ENCODE data around the gene ADAM12.
"Not testable (repeated sequence)": the region's sequence is repeated elsewhere in the genome, so short reads cannot be mapped to it uniquely, and the experiment has no call there.

Gene ADAM12

DNA sequence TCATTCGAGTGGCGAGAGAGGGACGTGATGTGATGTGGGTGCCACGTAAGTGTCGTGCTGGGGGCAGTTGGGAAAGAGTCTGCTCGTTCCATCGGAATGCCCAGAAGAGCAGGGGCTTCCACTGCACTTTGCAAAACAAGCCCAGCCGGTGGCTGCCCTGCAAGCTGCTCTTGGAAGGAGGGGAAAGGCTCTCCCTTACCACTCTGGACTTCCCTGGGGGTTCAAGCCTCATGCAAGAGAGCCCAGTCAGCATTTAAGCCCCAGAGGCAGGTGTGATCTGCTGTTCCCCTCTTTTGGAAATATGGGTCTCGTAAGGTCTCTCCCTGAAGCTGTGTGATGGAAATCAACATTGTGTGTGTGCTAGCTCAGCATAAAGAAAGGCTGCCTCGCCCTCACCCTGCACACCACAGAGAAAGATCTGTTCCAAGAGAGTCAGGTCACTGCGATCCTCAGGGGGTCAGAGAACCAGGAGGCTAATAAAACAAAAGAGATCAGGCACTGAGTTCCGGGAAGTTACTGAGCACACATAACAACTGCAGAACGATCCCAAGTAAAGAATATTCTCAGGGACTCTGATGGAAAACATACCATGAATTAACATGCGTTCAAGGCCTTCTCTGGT, 212.5 kb downstream of the ADAM12 start:
- DNase-seq (ENCODE audit: low read depth in 2 of 2), result no peak

- DNase-seq (ENCODE audit: low read depth in 2 of 2), result not testable (repeated sequence)
Observed at GRCh38 chr10:126172755-126173154, 215.5 kb downstream of the ADAM12 start.

DNA sequence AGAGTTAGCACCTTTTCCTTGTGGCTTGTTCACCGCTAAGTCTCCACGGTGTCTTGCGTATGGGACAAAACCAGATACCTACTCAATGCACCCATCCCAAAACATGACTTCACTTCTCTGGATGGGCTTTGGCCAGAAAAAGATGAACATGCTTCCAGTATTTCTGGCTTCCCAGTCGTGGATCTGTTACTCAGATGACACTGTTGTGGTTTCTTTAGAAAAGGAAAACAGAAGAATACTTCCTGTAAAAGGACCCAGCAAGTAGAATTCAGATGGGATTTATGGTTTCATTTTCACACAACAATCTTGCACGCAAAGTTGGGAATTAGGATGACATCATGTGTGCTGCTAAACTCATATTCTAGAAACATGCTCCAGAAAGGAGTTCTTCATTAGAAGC, 216.7 kb downstream of the ADAM12 start:
- no peak for DNase-seq (ENCODE audit: low read depth in 2 of 2)

DNA sequence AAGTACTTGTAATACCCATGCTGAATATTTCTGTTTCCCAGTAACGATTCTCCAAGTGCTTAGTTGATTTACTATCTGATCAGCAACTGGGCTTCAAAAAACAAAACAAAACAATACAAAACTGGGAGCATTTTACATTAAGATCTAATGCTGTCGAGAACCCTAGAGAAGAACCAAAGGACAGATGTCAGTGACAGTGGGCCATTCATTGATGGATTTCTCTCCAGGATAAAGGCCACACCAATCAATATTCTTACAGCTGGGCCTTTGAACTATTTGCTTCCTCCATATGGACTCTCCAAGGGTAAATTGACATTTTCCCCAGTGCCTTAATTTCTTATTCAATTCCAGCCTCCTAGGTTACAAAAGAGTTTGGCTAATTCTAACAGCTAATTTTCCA, 217.5 kb downstream of the ADAM12 start:
- DNase-seq (ENCODE audit: low read depth in 2 of 2), result no peak

DNA sequence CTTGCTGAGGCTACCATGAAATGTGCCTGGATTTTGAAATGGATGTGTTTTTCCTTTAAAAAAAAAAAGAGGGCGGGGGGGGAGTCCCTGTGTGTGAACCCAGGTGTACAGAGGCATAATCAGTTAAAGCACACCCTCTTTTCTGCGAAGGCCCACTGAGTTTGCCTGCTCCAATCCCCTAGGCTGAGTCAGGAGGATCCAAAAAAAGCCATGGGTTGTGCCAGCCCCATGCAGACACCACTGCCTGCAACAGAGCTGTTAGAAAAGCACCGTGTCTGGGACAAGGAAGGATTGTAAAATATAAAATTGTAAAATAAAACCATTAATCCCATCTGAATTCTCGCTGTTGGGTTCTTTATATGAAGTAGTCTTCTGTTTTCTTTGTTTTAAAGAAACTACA, 217.9 kb downstream of the ADAM12 start:
- no peak for DNase-seq (ENCODE audit: low read depth in 2 of 2)

- no peak for DNase-seq (ENCODE audit: low read depth in 2 of 2)
Observed at GRCh38 chr10:126169899-126170298, 218.4 kb downstream of the ADAM12 start.

- no peak for DNase-seq (ENCODE audit: low read depth in 2 of 2)
Observed at GRCh38 chr10:126166797-126167196, 221.5 kb downstream of the ADAM12 start.

GRCh38 chr10:126165874-126166273, 222.4 kb downstream of the ADAM12 start:
- no peak for DNase-seq (ENCODE audit: low read depth in 2 of 2)

GRCh38 chr10:126163506-126163905, 224.8 kb downstream of the ADAM12 start:
- no peak for DNase-seq (ENCODE audit: low read depth in 2 of 2)

DNA sequence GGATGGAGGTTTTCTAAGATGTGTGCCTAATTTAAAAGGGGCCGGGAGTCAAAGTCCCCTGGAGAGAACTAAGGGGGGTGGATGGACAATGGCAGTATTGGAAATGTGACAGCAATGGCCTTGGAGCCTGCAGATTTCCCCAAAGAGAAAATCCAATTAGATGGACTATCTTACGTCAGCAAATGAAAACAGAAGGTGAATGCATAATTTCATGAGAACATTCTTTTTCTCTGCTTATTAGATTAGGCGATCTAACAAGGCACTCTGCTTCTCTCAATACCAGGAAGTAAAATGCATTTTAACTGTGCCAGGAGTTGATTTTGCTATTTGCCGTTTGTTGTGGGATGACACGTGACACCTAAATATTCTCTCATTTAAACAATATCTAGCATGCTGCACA, 226.6 kb downstream of the ADAM12 start:
- DNase-seq (ENCODE audit: low read depth in 2 of 2), result no peak

DNA sequence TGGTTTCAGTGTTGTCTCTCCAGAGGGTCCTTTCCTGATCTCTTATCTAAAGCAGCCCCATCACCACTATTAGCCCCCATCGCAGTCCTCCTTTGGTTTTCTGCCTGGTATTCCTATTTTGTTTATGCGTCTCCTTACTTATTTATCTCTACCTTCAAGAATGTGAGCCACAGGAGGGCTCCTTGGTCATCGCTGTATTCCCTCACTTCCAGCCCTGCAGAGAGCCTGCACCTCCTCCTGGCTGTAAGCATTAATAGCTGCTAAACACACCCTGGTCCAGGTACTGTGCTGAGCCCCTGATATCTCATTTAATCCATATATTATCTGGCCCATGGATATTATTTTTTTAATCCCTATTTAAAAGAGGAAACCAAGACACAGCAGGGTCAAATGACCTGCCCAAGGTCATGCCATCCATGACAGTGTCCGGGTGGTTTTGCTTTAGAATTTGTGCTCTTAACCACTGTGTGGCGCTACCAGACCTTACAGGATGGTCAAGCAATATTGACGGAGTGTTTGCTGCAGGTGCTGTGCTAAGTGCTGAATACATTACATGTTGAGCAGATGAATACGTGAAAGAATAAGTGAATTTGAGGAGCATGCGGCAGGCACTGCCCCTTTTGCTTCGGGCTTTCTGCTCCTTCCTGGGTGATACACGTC, 227.2 kb downstream of the ADAM12 start:
- DNase-seq (ENCODE audit: low read depth in 2 of 2), result no peak

DNA sequence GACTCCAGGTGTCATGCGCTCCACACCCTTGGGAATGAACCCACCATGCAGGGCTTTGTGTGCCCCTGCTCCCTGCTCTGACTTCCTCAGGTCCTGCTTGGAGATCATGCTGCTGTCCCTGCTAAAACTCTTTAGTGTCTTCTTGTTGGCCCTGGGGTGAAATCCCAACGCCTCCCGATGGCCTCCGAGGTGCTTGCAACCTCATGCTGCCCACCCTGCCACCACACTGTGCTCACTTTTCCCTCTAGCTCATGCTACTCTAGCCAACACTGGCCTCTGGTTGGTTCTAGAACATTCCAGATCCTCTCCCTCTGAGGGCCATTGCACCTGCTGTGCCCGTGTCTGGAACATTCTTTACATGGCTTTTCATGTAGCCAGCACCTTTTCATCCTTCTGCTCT, 227.7 kb downstream of the ADAM12 start:
- no peak for DNase-seq (ENCODE audit: low read depth in 2 of 2)

DNA sequence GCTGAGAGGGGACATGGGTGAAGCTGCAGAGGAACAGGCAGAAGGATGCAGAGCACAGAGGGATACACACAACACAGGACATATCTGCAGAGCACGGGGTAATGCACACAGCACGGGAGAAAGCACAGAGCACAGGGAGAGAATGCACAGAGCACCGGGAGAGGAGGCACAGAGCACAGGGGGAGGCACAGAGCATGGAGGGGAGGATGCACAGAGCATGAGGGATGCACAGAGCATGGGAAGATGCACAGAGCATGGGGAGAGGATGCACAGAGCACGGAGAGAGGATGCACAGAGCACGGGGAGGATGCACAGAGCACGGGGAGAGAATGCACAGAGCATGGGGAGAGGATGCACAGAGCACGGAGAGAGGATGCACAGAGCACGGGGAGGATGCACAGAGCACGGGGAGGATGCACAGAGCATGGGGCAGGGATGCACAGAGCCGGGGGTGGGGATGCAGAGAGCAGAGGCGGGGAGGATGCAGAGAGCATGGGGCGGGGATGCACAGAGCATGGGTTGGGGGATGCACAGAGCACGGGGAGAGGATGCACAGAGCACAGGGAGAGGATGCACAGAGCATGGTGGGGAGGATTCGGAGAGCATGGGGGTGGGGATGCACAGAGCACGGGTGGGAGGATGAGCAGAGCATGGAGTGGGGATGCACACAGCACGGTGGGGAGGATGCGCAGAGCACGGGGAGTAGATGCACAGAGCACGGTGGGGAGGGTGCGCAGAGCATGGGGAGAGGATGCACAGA, 230.0 kb downstream of the ADAM12 start:
- no peak for DNase-seq (ENCODE audit: low read depth in 2 of 2)

GRCh38 chr10:126157189-126157588, 231.1 kb downstream of the ADAM12 start:
- no peak for DNase-seq (ENCODE audit: low read depth in 2 of 2)

DNA sequence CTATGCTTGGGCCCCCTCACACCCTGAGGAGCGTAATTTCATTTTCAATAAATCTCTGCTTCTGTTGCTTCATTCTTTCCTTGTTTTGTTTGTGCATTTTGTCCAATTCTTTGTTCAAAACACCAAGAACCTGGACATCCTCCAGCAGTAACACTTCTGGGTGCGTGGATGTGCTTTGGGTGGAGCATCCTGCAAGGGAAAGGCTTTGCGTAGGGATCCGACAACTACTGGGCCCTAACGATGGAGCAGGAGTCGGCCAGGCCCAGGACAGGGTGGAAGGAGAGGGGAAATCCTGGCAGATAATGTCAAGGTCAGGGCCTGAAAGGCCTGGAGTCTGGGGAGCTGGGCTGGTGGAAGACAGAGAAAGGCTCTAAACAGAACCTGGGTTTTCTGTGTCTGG, 231.8 kb downstream of the ADAM12 start:
- no peak for DNase-seq (ENCODE audit: low read depth in 2 of 2)

GRCh38 chr10:126156012-126156411, 232.3 kb downstream of the ADAM12 start:
- no peak for DNase-seq (ENCODE audit: low read depth in 2 of 2)

DNA sequence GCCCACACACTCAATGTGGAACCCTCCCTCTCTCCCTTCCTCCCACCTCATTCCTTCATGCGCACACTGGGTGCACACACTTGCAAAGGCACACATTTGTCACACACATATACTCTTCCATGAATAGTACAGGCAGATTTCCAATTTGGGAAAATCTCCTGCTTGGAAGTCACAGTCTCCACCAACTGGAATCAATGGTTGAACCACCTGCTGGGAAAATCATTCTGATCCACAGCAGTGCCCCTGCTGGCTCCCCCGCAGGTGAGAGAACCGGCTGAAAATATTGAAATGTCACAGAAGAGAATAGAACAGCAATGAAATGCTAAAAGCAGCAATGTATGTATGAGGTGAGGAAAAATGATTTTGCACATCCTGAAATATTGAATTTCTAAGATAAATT, 232.7 kb downstream of the ADAM12 start:
- DNase-seq (ENCODE audit: low read depth in 2 of 2), result no peak

- DNase-seq (ENCODE audit: low read depth in 2 of 2), result no peak
Observed at GRCh38 chr10:126153711-126154628, 234.3 kb downstream of the ADAM12 start.

DNA sequence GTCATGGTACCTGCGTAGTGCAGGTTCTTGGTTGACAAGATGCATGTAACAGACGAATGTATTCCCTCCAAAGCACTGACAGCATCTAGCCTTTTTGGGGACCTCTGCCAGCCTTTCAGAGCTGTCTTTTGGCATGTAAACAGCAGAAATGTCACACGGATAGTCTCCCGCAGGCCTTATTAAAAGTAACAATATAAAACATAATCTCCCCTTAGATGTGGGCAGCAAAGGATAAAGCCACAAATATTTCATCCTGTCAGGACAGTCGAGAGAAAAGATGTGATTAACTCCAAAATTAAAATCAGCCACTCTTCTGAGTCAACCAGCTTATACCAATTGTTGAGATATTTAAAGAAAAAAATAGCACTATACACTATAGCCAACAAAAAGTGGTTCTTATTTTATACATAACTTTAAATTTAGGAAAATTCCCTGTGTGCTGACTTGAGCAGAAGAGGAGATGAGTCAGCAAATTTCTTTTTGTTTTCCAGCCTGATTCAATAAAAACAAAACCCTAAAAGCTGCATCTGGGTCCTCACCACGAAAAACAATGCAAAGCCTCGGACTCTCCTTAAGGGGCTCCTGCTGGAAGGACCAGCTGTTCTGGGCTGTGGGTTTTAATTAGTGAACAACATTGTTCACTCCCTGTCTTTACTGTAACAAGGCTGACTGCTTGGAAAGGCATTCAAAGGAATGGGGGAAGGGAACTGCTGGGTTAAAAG, 240.2 kb downstream of the ADAM12 start:
- no peak for DNase-seq (ENCODE audit: low read depth in 2 of 2)

DNA sequence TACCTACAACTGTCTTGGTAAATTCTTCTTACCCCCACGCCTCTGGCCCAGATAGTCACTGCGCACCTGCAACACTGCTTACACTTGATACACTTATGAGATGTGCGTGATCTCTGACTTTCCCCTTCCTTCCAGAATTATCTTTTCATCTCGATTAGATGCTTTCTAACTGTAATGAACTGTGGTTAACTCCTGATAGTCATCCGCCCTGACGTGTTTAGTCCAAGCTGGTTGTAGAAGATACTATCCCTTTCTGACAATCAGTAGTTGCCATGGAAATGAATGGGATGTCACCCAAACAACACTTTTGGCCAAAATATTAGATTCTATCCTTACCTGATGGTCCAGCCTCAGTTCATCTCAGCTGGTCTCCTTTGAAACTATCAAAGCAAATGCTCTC, 241.5 kb downstream of the ADAM12 start:
- DNase-seq (ENCODE audit: low read depth in 2 of 2), result no peak

GRCh38 chr10:126143117-126143516, 245.2 kb downstream of the ADAM12 start:
- DNase-seq (ENCODE audit: low read depth in 2 of 2), result no peak

Measured in stimulated activated CD4-positive, alpha-beta T cell treated with anti-CD3 and anti-CD28 coated beads, Interleukin-1b, Interleukin-23, amount 100 ng/mL, for 4 hours (primary cell).